Measurements from ENCODE around the gene SLC29A2. TPM values are rescaled to one million over a fixed set of nuclear protein-coding genes. Genes with fewer than 3 reads are reported as not detected.
A peak's percentile ranks its signal among the peaks of the same experiment; 100 is the strongest.
"Not testable (repeated sequence)": the region's sequence is repeated elsewhere in the genome, so short reads cannot be mapped to it uniquely, and the experiment has no call there.

SLC29A2 gene
- polyA plus RNA-seq, 4 donors = 2.8 to 29.9 (median 17.9) TPM

DNA sequence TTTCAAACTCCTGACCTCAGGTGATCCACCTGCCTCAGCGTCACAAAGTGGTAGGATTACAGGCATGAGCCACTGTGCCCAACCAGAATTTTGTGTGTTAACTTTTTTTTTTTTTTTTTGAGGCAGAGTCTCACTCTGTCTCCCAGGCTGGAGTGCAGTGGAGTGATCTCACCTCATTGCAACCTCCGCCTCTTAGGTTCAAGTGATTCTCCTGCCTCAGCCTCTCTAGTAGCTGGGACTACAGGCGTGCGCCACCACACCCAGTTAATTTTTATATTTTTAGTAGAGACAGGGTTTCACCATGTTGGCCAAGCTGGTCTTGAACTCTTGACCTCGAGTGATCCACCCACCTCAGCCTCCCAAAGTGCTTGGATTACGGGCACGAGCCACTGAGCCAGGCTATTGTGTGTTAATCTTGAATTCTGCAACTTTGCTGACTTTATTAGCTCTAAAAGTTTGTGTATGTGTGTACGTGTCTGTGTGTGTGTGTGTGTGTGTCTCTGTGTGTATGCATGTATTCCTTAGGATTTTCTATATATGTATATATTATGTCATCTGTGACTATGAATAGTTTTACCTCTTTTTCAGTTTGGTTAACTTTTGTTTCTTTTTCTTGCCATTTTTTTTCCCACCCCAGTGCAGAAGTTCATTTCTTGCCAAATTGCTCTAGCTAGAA lies 20.9 kb downstream of the SLC29A2 start:
- DNase-seq (ENCODE audit: low read depth in 4 of 4, low spot score in 3 of 4) = not testable (repeated sequence)

DNA sequence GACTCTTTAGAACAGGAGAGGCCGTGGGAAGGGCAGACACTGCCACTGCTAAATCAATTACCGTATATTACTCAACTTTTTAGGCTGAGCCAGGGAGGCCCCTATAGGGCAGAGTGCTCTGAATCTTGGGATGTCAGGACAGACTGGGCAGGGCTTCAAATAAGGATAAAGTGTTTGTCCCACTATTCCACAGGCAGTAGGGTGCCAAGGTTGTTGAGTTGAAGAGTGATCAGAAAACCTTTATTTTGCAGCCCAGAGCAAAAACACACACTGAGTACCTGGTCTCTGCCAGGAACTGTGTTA lies 22.5 kb downstream of the SLC29A2 start:
- DNase-seq (ENCODE audit: low read depth in 4 of 4, low spot score in 3 of 4) = no peak

DNA sequence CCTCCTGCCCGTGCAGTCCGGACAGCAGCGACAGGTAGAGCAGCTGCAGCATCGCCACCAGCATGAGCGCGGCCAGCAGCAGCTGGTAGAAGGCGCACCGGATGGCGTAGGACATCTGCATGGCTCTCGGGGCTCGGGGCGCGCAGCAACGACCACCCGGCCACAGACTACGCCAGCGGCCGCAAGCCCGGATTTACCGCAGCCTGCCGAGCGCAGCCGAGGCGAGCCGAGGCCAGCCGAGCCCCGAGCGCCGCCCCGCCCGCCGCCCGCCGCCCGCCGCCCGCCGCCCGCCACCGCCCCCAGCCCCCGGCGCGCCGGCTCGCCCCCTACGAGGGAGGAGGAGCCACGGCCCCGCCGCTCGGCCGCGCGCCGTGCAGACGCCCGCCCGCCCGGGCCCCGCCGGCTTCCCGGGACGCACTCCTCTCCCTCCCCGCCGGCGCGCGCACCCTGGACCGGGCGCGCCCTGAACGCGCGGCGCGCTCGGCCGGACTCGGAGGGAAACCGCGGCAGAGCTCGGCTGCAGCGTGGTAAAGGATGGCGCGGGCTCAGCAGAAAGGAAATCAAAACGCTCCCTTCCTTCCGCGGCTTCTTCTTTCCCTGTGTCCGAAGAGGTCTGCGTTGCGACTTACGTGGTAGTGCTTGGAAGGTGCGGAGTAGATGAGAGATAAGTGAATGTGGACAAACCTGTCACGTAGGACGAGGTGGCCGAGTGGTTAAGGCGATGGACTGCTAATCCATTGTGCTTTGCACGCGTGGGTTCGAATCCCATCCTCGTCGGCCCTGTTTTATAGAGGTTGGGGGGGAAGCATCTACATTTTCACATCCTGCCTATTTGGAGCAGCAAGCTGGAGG lies 23.9 kb downstream of the SLC29A2 start, which contains the start of gene B4GAT1:
Gene B4GAT1, minus strand, starts transcription at position 205 of the 852 bp plus-strand sequence. Its CDS starts 84 bp downstream, at position 121.
- DNase-seq (ENCODE audit: low read depth in 4 of 4, low spot score in 3 of 4) = peak; percentile 84 to 91 (median 88)

DNA sequence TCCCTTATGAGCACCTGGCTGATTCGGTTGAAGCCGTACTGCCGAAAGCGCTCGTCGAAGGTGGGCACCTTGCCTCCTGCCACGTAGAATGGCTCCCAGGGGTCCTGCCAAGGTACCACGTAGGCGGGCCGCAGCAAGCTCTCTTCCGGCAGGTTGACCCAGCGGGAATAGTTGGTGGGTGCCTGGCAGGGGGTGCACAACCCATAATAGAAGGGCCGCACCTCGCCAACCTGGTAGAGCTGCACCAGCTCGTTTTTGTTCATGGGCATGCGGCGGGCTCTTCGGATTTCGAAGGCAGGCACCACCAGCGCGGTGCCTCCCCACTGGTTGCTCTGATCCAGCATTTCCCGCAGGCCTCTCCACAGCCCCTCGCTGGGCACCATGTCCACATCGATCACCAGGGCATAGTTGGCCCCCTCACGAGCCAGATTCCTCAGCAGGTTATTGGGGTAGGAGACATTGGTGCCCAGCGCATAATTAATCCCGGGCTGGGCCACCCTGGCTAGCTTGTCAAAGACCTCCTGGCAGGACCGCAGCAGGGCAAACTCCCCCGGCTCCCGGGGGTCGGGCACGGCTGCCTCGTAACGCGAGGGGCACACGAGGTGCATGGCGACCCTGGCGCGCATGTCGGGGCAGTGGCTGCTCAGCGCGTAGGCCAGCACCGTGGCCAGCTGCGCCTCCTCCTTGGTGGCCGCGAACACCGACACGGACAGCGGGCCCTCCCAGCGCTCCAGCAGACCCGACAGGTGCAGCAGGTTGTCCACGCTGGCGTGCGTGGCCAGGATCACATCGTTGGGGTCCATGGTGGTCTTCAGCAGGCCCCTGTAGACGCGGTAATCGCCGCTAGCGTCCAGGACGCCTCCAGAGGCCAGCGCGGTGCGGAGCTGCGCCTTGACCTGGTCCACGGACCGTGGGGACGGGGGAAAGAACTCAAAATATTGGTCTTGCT lies 24.8 kb downstream of the SLC29A2 start:
- no peak for DNase-seq (ENCODE audit: low read depth in 4 of 4, low spot score in 3 of 4)

DNA sequence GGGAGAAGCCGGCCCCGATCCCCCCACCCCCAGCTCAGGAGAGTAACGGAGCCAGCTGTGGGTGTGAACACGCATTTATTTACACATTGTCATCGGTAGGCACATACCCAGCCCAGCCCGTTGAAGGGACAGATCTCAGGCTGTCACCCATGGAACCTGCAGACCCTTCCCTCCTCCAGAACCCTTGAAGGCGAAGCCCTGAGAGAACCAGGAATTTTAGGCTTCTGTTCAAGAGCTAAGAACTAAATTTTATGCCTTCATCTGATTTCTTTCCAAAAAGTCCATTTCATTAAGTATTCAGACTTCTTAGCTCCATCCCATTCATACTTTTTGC lies 26.3 kb downstream of the SLC29A2 start:
- no peak for DNase-seq (ENCODE audit: low read depth in 4 of 4, low spot score in 3 of 4)

DNA sequence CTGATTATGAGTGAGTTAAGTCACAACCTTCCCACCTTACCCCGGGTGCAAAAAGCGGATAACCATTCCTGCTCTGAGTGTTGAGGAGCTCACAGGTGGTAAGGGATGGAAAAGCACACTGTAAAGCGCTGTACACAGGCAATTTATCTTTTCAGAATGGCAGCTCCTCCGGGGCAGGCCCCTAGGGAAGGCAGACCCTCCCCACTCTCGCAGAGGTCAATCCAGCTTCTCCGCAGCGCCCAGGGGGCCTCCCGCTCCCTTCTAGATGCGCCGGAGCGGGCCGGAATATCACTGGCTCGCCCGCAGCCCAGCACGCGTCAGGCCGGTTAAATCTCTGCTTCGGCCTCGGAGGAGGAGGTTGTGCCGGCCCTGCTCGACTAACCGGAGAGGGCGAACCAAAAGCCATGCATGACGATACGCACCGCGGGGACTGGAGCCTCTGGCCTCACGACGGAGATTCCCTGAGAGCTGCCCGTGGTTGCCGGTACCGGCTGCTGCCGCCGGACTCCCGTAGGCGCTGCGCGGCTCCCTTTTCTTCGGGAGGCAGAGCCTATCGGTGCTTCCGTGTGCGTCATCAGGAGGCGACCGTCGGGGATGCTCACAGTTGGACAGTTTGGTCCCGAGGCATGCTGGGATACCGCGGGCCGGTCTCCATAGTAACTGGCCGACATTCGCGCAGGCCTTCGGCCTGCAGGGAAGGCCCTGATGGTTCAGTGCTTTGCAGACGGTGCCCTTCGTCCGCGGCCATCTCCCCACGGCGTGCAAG lies 26.8 kb downstream of the SLC29A2 start, which contains the start of gene BRMS1:
Gene BRMS1, minus strand, starts transcription at position 555 of the 766 bp plus-strand sequence. CDS start 2,870 bp downstream, outside the sequence.
- DNase-seq (ENCODE audit: low read depth in 4 of 4, low spot score in 3 of 4) = peak; percentile 89 to 94 (median 92)

DNA sequence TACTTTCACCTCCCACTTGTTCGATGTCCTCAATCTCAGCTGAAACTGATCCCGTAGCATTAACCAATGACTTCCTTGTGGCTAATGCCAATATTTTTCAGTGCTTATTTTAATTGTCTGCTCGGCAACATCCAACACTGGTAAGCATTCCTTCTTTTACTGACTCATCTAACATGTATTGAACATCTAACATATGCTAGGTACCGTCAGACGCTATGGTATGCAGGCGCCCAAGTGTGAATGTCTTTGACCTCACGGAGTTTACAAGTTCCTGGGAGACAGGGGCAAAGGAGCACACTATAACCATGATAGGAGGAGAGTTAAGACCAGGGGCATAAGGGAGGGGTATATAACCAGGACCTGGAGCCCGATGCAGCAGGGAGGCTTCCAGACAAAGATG lies 28.4 kb downstream of the SLC29A2 start:
- no peak for DNase-seq (ENCODE audit: low read depth in 4 of 4, low spot score in 3 of 4)

DNA sequence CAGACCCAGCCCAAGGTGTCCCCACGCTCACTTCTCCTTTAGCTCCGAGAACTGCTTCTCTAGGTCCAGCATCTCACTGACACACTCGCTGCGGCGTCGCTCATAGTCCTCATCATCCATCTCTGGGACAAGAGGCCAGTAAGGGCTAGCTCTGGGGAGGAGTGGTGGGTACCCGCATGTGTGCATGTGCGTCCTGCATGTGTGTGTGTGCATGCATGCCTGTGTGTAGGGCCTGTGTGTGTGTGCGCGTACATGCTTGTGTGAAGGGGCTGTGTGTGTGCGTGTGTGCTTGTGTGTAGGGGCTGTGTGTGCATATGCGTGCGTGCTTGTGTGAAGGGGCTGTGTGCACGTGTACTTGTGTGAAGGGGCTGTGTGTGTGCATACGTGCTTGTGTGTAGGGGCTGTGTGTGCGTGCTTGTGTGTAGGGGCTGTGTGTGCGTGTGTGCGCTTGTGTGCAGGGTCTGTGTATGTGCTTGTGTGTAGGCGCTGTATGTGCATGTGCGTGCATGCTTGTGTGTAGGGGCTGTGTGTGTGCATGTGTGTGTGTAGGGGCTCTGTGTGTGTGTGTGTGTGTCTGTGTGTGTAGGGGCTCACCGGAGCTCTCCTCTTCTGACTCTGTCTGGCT lies 29.9 kb downstream of the SLC29A2 start:
- no peak for DNase-seq (ENCODE audit: low read depth in 4 of 4, low spot score in 3 of 4)

DNA sequence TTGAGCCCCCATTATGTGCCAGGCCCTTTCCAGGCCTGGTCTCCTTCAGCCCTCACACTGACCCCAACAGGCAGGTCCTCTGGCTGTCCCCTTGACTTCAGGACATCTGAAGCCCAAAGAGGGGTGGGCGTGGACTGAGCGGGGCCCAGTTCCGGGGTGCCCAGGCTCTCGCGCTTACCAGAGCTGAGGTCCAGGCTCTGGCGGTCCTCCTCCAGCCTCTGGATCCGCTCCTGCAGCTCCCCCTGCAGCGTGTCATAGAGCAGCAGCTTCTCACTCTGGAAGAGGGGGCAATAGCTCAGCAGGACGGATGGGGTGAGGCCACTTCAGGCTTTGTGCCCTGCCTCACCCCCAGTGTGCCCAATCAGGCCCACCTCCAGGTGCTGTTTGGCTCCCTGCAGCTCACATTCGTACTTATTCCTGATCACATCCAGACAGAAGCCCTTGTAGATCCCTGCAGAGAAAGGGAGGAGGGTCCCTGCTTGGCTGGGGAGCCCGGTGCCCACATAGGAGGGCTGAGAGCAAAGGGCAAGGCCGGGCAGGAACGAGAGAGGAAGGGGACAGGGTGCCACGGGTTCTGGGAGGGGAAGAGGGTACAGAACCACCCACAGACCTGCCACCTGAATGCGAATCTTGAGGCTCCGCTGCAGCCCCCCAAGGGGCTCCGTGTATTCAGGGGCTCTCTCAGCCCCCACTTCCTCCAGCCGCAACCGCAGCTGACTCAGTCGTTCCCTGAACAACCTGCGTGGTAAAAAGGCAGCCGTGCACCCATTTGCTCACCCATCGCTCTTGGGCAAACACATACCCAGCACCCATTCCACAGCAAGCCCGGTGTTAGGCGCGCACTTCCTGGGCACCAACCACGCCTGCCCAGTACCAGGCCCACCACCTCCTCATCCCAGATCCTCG lies 30.7 kb downstream of the SLC29A2 start:
- no peak for DNase-seq (ENCODE audit: low read depth in 4 of 4, low spot score in 3 of 4)

DNA sequence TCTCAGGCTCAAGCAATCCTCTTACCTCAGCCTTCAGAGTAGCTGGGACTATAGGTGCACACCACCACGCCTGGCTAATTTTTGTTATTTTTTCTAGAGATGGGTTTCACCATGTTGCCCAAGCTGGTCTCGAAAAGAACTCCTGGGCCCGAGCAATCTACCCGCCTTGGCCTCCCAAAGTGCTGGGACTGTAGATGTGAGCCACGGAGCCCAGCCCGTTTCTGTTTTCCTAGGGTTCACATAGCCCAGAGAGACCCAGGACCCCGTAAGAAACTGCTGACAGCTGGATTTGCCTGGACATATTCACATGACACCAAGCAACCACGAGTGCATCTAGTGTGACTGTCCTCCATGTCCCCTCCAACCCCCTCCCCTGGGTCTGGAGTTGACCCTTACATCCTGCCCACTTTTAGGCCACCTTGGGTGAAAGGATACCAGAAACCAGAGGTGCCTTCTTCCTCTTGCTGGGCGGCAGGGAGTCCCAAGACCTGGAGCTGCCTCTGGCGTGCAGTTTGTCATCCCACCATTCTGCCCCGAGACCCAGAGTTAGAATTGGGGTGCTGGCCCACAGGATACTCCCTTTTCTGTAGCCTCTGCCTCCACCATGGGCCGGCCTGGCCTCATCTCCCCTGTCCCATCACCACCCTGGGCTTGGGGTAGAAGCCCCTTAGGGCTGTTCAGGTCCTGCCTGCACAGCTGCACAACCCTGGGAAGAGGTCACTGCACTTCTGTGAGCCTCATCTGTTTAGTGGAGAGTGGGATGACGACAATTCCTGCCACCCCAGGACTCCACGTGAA lies 31.7 kb downstream of the SLC29A2 start:
- no peak for DNase-seq (ENCODE audit: low read depth in 4 of 4, low spot score in 3 of 4)

DNA sequence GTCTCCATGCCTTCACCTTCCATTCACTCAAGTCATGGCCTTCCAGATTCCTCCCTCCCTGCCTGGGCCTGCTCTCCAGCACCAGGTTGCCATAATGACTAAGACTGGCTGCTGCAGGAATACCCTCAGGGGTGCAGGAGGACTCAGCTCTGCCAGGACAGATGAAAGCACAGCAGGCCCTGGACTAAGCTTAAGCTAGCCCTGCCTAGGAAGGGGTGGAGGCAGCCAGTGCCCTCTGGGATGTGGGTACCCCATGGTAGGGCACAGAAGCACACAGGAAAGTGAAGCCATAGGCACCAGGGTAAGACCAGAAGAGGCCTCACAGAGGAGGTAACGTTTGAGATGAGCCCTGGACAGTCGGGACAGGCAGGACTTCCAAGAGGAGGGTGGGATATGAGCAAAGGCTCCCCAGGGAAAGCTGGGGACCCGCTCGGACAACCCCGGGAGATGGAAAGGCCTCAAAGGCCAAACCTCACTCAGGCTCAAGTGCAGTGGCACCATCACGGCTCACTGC lies 32.3 kb downstream of the SLC29A2 start:
- DNase-seq (ENCODE audit: low read depth in 4 of 4, low spot score in 3 of 4) = no peak

DNA sequence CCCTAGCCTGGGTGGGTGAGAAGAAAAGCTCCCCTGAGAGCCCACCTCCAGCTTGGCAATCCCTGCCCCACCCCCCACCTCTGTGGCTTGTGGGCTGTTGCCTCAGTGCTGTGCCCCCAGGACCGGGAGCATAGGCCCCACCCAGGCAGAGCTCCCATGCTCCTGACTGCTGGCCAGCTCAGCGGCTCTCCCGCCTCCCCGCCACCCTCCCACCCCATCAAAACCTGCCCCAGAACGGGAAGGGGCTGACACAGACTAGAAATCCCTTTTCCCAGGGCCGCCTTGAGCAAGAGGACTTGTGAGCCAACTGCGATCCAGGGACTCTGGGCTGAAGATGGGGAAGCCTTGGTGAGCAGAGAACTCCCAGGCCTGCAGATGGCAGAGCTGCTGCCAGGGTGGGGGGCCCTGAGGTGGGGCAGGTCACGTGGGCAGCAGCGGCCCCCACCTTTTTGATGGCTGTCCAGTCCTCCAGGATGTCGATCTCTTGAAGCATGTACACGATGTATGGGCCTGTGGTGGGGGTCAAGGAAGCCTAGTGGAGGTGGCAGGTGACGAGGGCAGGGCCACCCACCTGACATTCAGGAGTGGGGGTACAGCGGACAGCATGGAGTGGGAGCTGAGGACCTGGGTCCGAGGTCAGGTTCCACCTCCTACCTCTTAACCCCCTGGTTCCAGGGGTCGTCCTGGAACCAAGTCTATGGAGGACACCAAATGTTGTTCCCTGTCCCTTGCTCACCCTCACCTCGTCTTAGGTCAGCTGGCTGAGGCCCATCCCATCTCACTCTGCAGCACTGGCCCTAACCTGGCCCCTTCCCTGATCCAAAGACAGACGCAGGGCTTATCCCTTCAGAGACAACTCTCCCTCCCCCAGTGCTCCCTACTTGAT lies 33.0 kb downstream of the SLC29A2 start:
- no peak for DNase-seq (ENCODE audit: low read depth in 4 of 4, low spot score in 3 of 4)

DNA sequence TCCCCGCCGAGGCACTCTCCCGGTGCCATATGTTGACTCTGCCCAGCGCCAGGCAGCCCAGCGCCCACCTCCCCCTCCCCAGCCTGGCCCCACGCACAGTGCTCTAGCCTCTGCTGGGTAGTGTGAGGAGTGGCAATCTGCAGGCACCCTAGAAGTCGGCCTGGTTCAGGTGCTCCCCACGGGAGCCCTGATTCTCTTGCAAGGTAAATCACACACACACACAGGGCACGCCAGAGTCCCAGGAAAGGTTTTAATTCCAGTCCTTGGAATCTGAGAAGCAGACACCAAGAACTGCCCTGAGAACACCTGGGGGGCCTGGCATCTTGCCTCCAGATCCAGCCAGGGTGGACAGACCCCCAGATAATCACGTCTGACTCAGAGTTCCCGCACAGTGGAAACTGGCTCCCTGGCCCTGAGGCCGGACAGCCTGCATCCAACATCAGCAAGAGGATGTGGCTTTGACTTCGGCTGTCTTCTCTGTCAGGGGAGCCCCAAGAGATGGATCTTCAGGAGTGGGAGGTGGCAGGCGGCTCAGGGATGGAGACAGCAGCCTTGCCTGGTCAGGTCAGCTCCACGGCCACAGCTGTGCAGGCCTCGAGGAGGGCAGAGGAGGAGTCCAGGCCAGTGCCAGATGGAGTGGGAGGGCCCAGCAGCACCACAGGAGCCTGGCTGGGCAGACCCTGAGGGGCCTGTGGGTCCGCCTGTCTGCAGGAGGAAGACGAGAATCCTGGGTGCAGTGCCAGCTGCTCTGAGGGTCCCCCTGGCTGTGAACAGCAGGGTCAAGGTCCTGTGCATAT lies 34.3 kb downstream of the SLC29A2 start:
- no peak for DNase-seq (ENCODE audit: low read depth in 4 of 4, low spot score in 3 of 4)

DNA sequence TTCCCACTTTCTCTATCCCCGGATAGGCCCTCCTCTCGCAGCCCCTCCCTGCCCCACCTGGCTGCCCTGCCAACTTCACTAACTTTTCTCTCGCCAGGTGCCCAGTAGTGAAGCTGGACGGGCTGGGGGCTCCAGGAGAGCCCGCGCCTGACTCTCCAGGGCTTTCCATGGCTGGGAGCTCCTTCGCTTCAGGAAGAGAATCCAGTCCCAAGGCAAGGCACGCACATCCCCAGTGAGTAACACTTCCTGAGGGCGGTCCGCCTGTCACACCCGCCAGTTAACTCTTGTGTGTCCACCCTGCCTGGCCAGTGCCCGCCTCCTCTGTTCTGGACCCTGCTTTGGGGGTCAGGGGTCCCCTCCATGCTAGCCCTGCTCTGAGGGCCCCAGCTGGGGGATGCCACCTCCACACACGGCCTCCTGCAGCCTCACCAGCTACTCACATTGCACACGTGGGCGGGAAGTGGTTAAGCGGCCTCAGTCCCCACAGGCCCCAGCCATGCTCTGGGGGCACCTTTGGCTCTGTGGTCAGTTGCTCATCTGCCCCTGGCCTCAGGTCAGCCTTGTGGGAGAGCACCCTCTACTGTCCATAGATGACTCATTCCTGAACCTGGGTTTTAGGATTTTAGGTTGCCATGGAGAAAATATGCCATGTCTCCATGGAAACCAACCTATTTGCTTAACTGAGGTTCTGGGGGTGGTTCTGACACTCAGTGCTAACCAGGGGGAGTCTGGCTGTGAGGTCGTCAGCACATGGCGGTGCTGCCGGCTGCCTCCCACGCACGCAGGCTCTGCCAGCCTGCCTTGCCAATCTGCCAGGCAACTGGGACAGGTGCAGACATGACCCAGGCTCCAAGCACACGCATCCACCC lies 35.1 kb downstream of the SLC29A2 start, which contains the start of gene RIN1:
Gene RIN1, minus strand, starts transcription at position 201 of the 869 bp plus-strand sequence. Its CDS starts 32 bp downstream, at position 169.
- no peak for DNase-seq (ENCODE audit: low read depth in 4 of 4, low spot score in 3 of 4)
